Aorta (tissue), 5 donors: ENCODE results near the gene KRT33B. TPM values are rescaled to one million over a fixed set of nuclear protein-coding genes. Genes with fewer than 3 reads are reported as not detected.
"Not testable (repeated sequence)": the region's sequence is repeated elsewhere in the genome, so short reads cannot be mapped to it uniquely, and the experiment has no call there.

Source experiments
- ATAC-seq: fragments of 200-7000 bp; cut with Tn5 transposase; one replicate; pipeline ENCODE4 v1.9.1; 2022; ENCODE audit warnings: moderate library complexity; ENCODE audit not compliant: low FRiP score
- DNase-seq, 2 donors: peaks; one replicate each; pipeline ENCODE4 v3.0.0-alpha.2; 2020
- H3K27ac ChIP-seq, 2 donors: one replicate each; pipeline ENCODE4 v1.5.1; 2013; ENCODE audit warnings: low read length in 2 of 2, mild to moderate bottlenecking in 2 of 2, moderate library complexity in 2 of 2, control low read depth in 1 of 2, inconsistent platforms in 1 of 2, low read depth in 1 of 2
- H3K27me3 ChIP-seq, 2 donors: one replicate each; pipeline ENCODE4 v1.6.1; 2013; ENCODE audit warnings: control low read depth in 1 of 2, low read length in 1 of 2, mild to moderate bottlenecking in 1 of 2, moderate library complexity in 1 of 2; ENCODE audit not compliant: insufficient read depth in 2 of 2, control insufficient read depth in 1 of 2
- H3K36me3 ChIP-seq, 2 donors: one replicate each; pipeline ENCODE4 v1.6.1; 2013; ENCODE audit warnings: control low read depth in 1 of 2, low read length in 1 of 2, mild to moderate bottlenecking in 1 of 2; ENCODE audit not compliant: insufficient read depth in 2 of 2, control insufficient read depth in 1 of 2
- H3K4me1 ChIP-seq, 2 donors: one replicate each; pipeline ENCODE4 v1.6.1; 2013; ENCODE audit warnings: low read length in 2 of 2, control low read depth in 1 of 2, mild to moderate bottlenecking in 1 of 2, moderate library complexity in 1 of 2; ENCODE audit not compliant: insufficient read depth in 2 of 2, control insufficient read depth in 1 of 2
- H3K4me3 ChIP-seq, 2 donors: one replicate each; pipeline ENCODE4 v1.5.1; 2013; ENCODE audit warnings: low read length in 2 of 2, control low read depth in 1 of 2, mild to moderate bottlenecking in 1 of 2
- H3K9me3 ChIP-seq: one replicate; pipeline ENCODE4 v1.6.1; 2013; ENCODE audit warnings: mild to moderate bottlenecking, low read length; ENCODE audit not compliant: control insufficient read depth
- WGBS, 2 donors: extraction: QIAGEN DNeasy Blood & Tissue Kit; methylation state at CpG; one replicate each; pipeline ENCODE4 v1.1.7; 2013; 5-methylcytosine and 5-hydroxymethylcytosine counted together
- intact Hi-C, 2 donors: fragments of 100-400 bp; cut with DNase I; formaldehyde crosslinking; loops; one replicate each; pipeline versions ENCODE4 v1.14.2 to v1.15.0; 2022
- polyA plus RNA-seq, 2 donors: library from polyadenylated mRNA; stranded (reverse); fragments of 200-250 nt; gene quantifications; one replicate each; pipeline ENCODE4 v1.2.3, GENCODE V29; 2013
- total RNA-seq, 2 donors: library from RNA; stranded (reverse); fragmentation: NEBNext Ultra II Directional; extraction: Animal tissue kit (Norgen Biotek cat#: 25700); gene quantifications; one replicate each; pipeline ENCODE4 v1.2.1, GENCODE V29; 2021
- donor health status: healthy with polysubstance abuse.
- donor health status: Bipolar disorder and iron deficiency.
- donor health status: DM: no; HTN: no; CAD: no.
- donor health status: DM: no; HTN: no; CAD: no.
- donor health status: DM: yes; HTN: yes; CAD: no.

KRT33B gene
- total and polyA plus RNA-seq, 4 donors, result not detected

DNA sequence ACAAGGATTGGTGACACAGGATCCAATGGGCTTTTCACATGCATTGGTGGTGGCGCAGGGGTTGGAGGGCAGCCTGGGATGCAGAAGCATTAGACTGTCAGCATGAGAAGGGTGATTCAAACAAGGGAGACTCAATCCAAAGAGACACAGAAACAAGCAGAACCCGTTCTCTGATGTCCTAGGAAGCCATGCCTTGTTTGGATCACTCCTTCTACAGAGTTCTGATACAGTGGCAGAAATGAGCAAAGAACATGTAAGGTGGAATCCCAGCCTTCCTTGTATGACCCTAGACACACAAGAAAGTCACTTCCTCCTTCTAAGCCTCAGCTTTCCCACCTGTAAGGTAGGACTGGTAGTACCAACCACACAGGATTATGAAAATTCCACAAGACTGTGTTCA lies 5.7 kb downstream of the KRT33B start:
- H3K4me3 ChIP-seq, result no peak overlapping the region
- no peaks in the 10 kb centered on the region for H3K27me3 ChIP-seq
- intact Hi-C loops, result no loop called here
- no peaks in the 10 kb centered on the region for H3K36me3 ChIP-seq
- H3K9me3 ChIP-seq, result peaks cover 1% of the 10 kb centered on the region
- 72 to 76% methylated on average over 2 of the region's 2 CpGs for WGBS, 2 donors
- ATAC-seq (no peak), DNase-seq (no peak)
- no peak overlapping the region for H3K27ac ChIP-seq
- H3K4me1 ChIP-seq, result no peaks in the 10 kb centered on the region

DNA sequence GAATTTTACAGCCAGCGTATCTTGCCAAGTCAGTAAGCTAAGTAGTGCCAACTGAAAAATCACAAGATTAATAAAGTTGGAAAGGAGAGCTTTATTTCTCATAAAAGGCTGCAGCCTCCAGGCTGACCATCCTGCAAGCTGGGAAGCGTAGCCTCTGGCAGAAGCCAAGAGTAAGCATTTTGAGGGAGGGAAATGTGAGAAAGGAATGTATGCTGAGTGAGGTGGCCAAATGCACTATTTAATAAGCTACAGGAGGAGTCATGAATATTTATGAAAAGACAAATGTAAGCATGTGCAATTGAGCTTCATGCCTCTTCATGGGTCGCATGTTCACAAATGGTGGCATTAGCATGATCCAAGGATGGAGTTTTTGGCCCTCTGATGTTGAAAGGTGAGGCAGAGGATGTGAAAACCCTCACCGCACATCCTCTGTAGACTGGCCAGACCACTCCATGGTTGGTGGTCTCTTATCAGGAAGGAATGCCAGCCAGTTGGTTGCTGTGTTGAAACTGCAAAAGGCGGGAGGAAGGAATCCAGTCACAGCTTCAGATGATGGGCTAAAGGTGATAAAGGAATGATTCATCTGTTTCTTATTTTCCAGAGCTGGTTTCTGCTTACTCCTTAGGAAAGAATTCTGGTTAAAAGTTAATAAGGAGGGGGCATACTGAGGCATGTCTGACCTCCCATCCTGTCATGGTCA lies 9.2 kb downstream of the KRT33B start:
- Histone ChIP-seq H3K27me3 (no peaks in the 10 kb centered on the region), H3K4me3 (no peak overlapping the region), H3K9me3 (peaks cover 3% of the 10 kb centered on the region), H3K36me3 (no peaks in the 10 kb centered on the region), H3K4me1 (no peaks in the 10 kb centered on the region), H3K27ac (no peak overlapping the region)
- DNase-seq, result no peak
- intact Hi-C loops, result no loop called here
- ATAC-seq, result no peak
- WGBS, 2 donors, result 77 to 79% methylated on average over 5 of the region's 5 CpGs

DNA sequence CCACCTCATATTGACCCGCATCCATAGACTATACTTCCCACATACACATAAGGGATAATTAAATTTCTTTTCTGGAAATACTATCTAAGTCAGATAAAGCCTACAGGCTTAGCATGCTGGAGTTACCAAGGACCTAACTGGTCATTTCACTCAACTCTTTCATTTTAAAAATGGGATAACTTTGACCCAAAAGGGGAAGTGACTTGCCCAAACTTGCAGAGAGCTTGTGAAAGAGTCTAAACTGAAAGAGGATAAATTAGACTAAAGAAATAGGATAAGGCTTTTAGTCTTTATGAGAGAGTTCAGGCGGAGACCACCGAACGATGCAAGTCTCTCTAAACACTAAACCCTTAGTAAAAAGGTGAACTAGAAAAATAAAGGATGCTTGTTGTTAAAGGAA lies 15.1 kb downstream of the KRT33B start:
- H3K27me3 ChIP-seq, result no peaks in the 10 kb centered on the region
- 86 to 91% methylated on average over 4 of the region's 4 CpGs for WGBS, 2 donors
- ATAC-seq (no peak), DNase-seq (no peak)
- H3K9me3 ChIP-seq, result peaks cover 2% of the 10 kb centered on the region
- no peaks in the 10 kb centered on the region for H3K4me1 ChIP-seq
- no peak overlapping the region for H3K27ac ChIP-seq
- H3K4me3 ChIP-seq, result no peak overlapping the region
- intact Hi-C loops, result no loop called here
- no peaks in the 10 kb centered on the region for H3K36me3 ChIP-seq

DNA sequence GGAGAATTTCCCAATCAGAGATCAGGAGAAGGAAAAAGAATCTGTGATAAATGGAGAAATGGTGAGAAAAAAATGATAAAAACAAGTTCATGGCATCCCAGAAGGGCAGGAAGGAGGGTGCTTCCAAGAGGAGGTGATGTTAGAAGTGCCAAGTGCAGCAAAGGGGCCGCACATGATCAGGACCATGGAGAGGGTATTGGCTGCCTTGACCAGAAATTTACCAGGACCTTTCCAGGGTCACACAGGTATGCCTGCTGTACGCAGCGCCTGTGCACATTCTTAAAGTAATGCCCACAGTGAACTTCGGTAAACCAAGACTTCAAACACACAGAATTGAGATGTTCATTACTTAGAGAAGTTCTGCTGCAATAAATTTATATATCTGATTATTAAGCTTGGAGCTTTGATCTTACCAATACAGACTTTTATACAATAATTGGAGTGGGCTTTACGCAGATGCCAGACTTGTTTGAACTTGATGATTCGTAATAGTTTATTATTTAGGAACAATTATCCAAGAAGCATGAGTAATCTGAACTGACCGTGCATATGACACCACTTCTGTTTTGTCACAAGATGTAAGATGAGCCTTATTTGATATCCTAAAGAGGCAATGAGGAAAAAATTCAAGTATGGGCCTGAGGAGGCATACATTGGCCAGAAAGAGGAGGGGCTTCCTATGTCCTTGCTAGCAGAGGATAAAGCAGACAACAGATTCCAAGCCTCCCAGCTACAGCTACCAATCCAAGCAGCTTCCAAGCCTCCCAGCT lies 16.8 kb downstream of the KRT33B start:
- no peak for ATAC-seq
- H3K9me3 ChIP-seq, result peaks cover 2% of the 10 kb centered on the region
- 75 to 76% methylated on average over 7 of the region's 7 CpGs for WGBS, 2 donors
- no peaks in the 10 kb centered on the region for H3K27me3 ChIP-seq
- H3K4me3 ChIP-seq, result no peak overlapping the region
- intact Hi-C loops, result no loop called here
- H3K27ac ChIP-seq, result no peak overlapping the region
- DNase-seq, result no peak
- no peaks in the 10 kb centered on the region for H3K36me3 ChIP-seq
- no peaks in the 10 kb centered on the region for H3K4me1 ChIP-seq

DNA sequence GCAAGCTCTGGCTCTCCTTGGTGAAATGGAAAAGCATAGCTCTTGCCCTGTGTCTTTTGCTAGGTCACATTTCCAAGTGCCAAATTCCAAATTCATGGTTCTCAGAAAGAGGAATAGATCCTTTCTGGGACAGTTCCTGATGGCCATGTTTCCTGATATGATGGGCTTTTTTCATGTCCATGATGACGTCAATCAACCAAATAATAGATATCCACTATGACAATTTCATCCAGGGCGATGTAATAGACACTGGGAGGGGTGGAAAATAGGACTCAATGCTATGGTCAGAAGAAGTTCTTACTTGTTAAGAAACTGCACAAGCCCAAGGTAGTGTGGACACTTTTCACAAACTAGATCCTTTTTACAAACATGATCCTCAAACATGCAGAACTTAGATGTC lies 18.4 kb downstream of the KRT33B start:
- Histone ChIP-seq H3K4me3 (no peak overlapping the region), H3K27me3 (no peaks in the 10 kb centered on the region), H3K9me3 (no peaks in the 10 kb centered on the region), H3K27ac (no peak overlapping the region), H3K36me3 (no peaks in the 10 kb centered on the region), H3K4me1 (no peaks in the 10 kb centered on the region)
- WGBS, 2 donors, result 78 to 81% methylated on average over 2 of the region's 2 CpGs
- intact Hi-C loops, result no loop called here
- DNase-seq (no peak), ATAC-seq (no peak)

DNA sequence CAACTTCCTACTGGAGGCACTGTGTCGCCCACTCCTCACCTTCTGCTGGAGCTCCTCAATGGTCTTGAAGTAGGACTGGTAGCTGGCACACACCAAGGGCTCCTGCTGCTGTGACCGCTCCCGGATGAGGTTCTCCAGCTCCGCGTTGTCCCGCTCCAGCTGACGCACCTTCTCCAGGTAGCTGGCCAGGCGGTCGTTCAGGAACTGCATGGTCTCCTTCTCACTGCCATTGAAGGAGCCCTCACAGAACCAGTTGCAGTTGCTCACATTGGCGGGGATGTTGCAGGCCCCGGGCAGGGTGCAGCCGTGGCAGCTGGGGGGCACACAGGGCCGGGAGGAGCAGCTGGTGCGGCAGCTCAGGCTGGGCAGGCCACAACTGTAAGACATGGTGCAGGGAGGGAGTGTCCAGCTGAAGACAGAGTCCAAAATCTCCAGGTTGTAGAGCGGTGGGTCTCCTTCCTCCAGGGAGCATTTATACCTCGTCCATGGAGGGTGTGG lies 19.2 kb downstream of the KRT33B start, which contains the start of gene KRT33A:
TSS of gene KRT33A (minus strand) at position 448 of the 498 bp plus-strand sequence. CDS start at position 387, 61 bp downstream.
- H3K9me3 ChIP-seq, H3K27ac ChIP-seq, H3K4me3 ChIP-seq, H3K4me1 ChIP-seq, DNase-seq, intact Hi-C loops, H3K27me3 ChIP-seq, H3K36me3 ChIP-seq: not testable (repeated sequence)
- 86 to 92% methylated on average over 16 of the region's 16 CpGs for WGBS, 2 donors
- ATAC-seq, result peak; percentile 38

DNA sequence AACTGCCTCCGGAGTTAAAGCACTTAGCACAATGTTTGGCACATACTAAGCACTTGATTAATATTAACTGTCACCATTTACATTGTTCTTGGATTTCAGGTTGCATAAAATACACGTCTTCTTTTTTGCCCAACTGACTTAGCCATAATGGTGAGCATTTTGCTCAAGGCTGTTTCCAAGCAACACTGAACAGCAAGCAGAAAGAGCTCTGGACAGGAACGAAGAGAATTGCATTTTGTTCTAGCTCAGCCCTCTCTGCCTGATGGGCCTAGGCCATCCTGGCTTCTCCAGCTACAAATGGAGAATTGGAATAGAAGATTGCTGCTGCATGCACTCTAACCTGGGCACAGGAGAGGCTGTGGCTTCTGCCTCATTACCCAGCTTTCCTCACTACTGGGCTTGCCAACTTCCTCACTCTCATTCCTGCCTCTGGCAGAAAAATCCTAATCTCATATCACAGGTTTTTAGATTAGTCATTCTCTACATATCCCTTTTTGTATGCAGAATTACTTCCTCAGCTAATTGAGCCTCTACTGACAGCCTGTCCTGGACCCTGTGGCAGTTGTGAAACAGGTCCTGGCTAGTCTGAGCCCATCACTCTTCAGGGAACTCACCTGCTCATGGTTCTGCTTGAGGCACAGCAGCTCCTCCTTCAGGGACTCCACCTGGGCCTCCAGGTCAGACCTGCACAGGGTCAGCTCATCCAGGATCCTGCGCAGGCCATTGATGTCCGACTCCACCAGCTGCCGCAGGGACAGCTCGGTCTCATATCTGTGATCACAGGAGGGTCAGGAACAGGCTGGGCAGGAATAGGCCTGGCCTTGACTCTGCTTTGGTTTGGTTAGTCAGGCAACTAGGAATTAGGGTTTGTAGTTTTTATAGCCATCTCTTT lies 21.5 kb downstream of the KRT33B start:
- H3K4me1 ChIP-seq, result no peaks in the 10 kb centered on the region
- H3K36me3 ChIP-seq, result no peaks in the 10 kb centered on the region
- no peak overlapping the region for H3K27ac ChIP-seq
- no peak overlapping the region for H3K4me3 ChIP-seq
- intact Hi-C loops, result no loop called here
- DNase-seq (no peak), ATAC-seq (no peak)
- no peaks in the 10 kb centered on the region for H3K27me3 ChIP-seq
- 83 to 85% methylated on average over 7 of the region's 7 CpGs for WGBS, 2 donors
- H3K9me3 ChIP-seq, result no peaks in the 10 kb centered on the region

DNA sequence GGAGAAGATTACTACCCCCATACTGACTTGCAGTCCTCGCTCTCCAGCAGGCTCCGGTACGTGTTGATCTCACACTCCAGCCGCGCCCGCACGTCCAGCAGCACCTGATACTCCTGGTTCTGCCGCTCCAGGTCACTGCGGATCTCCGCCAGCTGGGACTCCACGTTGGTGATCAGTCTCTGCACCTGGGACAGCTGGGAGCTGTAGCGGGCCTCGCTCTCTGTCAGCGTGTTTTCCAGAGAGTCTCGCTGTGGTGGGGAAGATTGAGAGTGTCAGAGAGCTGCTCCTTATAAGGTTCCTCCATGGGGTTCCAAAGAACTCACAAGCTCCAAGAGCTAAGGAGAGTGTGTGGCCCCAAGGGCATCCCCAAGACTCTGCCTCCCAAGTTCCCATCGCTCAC lies 23.2 kb downstream of the KRT33B start:
- H3K36me3 ChIP-seq, H3K27ac ChIP-seq, H3K4me1 ChIP-seq, H3K27me3 ChIP-seq, DNase-seq, H3K9me3 ChIP-seq, intact Hi-C loops, H3K4me3 ChIP-seq, ATAC-seq: not testable (repeated sequence)
- 89 to 91% methylated on average over 16 of the region's 16 CpGs for WGBS, 2 donors
